HEK293 (cell line): ENCODE results near the gene KIF5B.

Experiments used
- CTCF ChIA-PET: fragments of 350-600 bp; formaldehyde crosslinking; extraction: SDS; loops from one replicate; lab custom pipeline; 2021; ENCODE audit warnings: antibody characterized with exemption; lab: Yijun Ruan, JAX
- POLR2A ChIA-PET: fragments of 300-600 bp; formaldehyde crosslinking; extraction: SDS; loops from one replicate; lab custom pipeline; 2020; ENCODE audit warnings: antibody characterized with exemption, inconsistent platforms; lab: Yijun Ruan, JAX
- H3K27ac ChIP-seq: fragments of 200-500 bp; sonication (Bioruptor generic); 2 replicates; pipeline ENCODE4 v1.5.1; 2014; ENCODE audit warnings: low read depth, low read length, control low read depth, inconsistent platforms; ENCODE audit errors: extremely low read depth
- H3K36me3 ChIP-seq, 2 experiments: fragments of 200-500 bp in 1 of 2; sonication (Bioruptor generic) in 1 of 2; 1 replicate in 1 of 2; 2 replicates in 1 of 2; pipeline ENCODE4 v1.5.1; 2014 to 2017; ENCODE audit warnings: inconsistent platforms in 2 of 2, low read length in 2 of 2; ENCODE audit not compliant: control insufficient read depth in 2 of 2, insufficient read depth in 1 of 2
- H3K4me1 ChIP-seq: fragments of 200-500 bp; sonication (Bioruptor generic); 2 replicates; pipeline ENCODE4 v1.5.1; 2014; ENCODE audit warnings: mild to moderate bottlenecking, low read length, inconsistent platforms; ENCODE audit not compliant: control insufficient read depth, insufficient read depth
- H3K4me3 ChIP-seq: 2 replicates; pipeline ENCODE4 v1.5.1; 2011; ENCODE audit warnings: low read depth, mild to moderate bottlenecking, control low read depth, low read length, moderate library complexity
- H3K9me3 ChIP-seq: fragments of 200-500 bp; sonication (Bioruptor generic); 2 replicates; pipeline ENCODE4 v1.5.1; 2014; ENCODE audit warnings: low read depth, low read length, inconsistent platforms; ENCODE audit not compliant: control insufficient read depth, insufficient read depth
- BCL11B ChIP-seq: fragments of 450-650 bp; formaldehyde crosslinking; IDR thresholded peaks from 2 replicates; pipeline ENCODE4 v1.5.1; 2016; ENCODE audit warnings: low read depth, missing biosample characterization, missing genetic modification characterization
- GLI4 ChIP-seq: fragments of 450-650 bp; formaldehyde crosslinking; IDR thresholded peaks from 2 replicates; pipeline ENCODE4 v1.5.1; 2016; ENCODE audit warnings: missing biosample characterization, missing genetic modification characterization
- IKZF3 ChIP-seq: fragments of 450-650 bp; IDR thresholded peaks from 2 replicates; pipeline ENCODE4 v1.5.0; 2018; ENCODE audit warnings: missing biosample characterization, mild to moderate bottlenecking, missing genetic modification characterization, moderate library complexity
- KLF9 ChIP-seq: fragments of 450-650 bp; formaldehyde crosslinking; IDR thresholded peaks from 2 replicates; pipeline ENCODE4 v1.5.1; 2016; ENCODE audit warnings: missing biosample characterization, missing genetic modification characterization, low read depth
- OSR2 ChIP-seq: fragments of 450-650 bp; formaldehyde crosslinking; IDR thresholded peaks from 2 replicates; pipeline ENCODE4 v1.5.1; 2016; ENCODE audit warnings: missing biosample characterization, missing genetic modification characterization
- PRDM1 ChIP-seq: fragments of 450-650 bp; formaldehyde crosslinking; IDR thresholded peaks from 2 replicates; pipeline ENCODE4; 2016; ENCODE audit warnings: missing biosample characterization, missing genetic modification characterization
- SCRT1 ChIP-seq: fragments of 450-650 bp; formaldehyde crosslinking; IDR thresholded peaks from 2 replicates; pipeline ENCODE4 v1.5.1; 2016; ENCODE audit warnings: missing biosample characterization, missing genetic modification characterization, borderline replicate concordance
- SP2 ChIP-seq: fragments of 450-650 bp; formaldehyde crosslinking; IDR thresholded peaks from 2 replicates; pipeline ENCODE4 v1.5.1; 2016; ENCODE audit warnings: missing biosample characterization, missing genetic modification characterization
- SP3 ChIP-seq: fragments of 450-650 bp; formaldehyde crosslinking; IDR thresholded peaks from 2 replicates; pipeline ENCODE4 v1.5.1; 2016; ENCODE audit warnings: missing biosample characterization, missing genetic modification characterization
- ZBTB20 ChIP-seq: fragments of 450-650 bp; formaldehyde crosslinking; IDR thresholded peaks from 2 replicates; pipeline ENCODE4 v1.5.1; 2016; ENCODE audit warnings: missing biosample characterization, missing genetic modification characterization
- ZFP41 ChIP-seq: fragments of 450-650 bp; formaldehyde crosslinking; IDR thresholded peaks from 2 replicates; pipeline ENCODE4 v1.5.1; 2016; ENCODE audit warnings: missing biosample characterization, missing genetic modification characterization, borderline replicate concordance
- ZNF174 ChIP-seq: fragments of 450-650 bp; formaldehyde crosslinking; IDR thresholded peaks from 2 replicates; pipeline ENCODE4 v1.5.0; 2017; ENCODE audit warnings: missing biosample characterization, mild to moderate bottlenecking, missing genetic modification characterization
- ZNF211 ChIP-seq: fragments of 450-650 bp; formaldehyde crosslinking; IDR thresholded peaks from 2 replicates; pipeline ENCODE4 v1.5.1; 2016; ENCODE audit warnings: low read depth, missing biosample characterization, missing genetic modification characterization
- ZNF37A ChIP-seq: fragments of 450-650 bp; IDR thresholded peaks from 2 replicates; pipeline ENCODE4 v1.5.1; 2018; ENCODE audit warnings: missing biosample characterization, missing genetic modification characterization
- ZNF423 ChIP-seq: fragments of 450-650 bp; formaldehyde crosslinking; IDR thresholded peaks from 2 replicates; pipeline ENCODE4 v1.5.1; 2016; ENCODE audit warnings: missing biosample characterization, missing genetic modification characterization
- ZNF530 ChIP-seq: fragments of 450-650 bp; formaldehyde crosslinking; IDR thresholded peaks from 2 replicates; pipeline ENCODE4 v1.5.1; 2016; ENCODE audit warnings: low read depth, missing biosample characterization, missing genetic modification characterization
- ZNF561 ChIP-seq: fragments of 450-650 bp; IDR thresholded peaks from 2 replicates; pipeline ENCODE4 v1.5.1; 2018; ENCODE audit warnings: missing biosample characterization, missing genetic modification characterization, borderline replicate concordance
- ZNF596 ChIP-seq: fragments of 450-650 bp; IDR thresholded peaks from 2 replicates; pipeline ENCODE4 v1.5.0; 2018; ENCODE audit warnings: missing biosample characterization, mild to moderate bottlenecking, missing genetic modification characterization, moderate library complexity
- ZNF654 ChIP-seq: fragments of 450-650 bp; formaldehyde crosslinking; IDR thresholded peaks from 2 replicates; pipeline ENCODE4 v1.5.1; 2016; ENCODE audit warnings: low read depth, missing biosample characterization, missing genetic modification characterization
- ZNF701 ChIP-seq: fragments of 450-650 bp; formaldehyde crosslinking; IDR thresholded peaks from 2 replicates; pipeline ENCODE4 v1.5.1; 2016; ENCODE audit warnings: missing biosample characterization, missing genetic modification characterization
- TF ChIP-seq, protein P1 (sequence below): fragments of 450-650 bp; formaldehyde crosslinking; IDR thresholded peaks from 2 replicates; pipeline ENCODE4 v1.5.1; 2016; ENCODE audit warnings: missing biosample characterization, missing genetic modification characterization, low read depth
- TF ChIP-seq, protein P2 (sequence below): fragments of 450-650 bp; formaldehyde crosslinking; IDR thresholded peaks from 2 replicates; pipeline ENCODE4 v1.5.1; 2016; ENCODE audit warnings: missing biosample characterization, missing genetic modification characterization

The KIF5B gene

DNA sequence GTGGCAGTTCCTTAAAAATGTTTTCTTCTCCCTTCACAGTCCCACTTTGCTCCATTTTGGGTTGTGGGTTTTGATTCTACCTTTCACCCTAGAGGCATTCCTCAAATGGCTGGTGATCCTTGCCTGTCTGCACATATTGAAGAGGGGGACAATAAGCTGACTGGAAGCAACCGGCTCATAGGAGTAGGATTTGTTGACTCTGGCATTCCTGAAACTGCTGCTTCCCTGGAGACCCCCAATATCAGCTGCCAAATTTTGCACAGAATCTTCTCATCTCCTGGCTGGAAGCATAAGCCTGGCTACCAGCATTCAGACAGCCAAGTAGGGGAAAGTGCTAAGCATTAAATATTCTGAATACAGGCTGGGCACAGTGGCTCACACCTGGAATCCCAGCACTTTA lies 53.7 kb downstream of the KIF5B start (continued):
- TF ChIP-seq ZNF654 (no peak), ZNF423 (tag by site-specific recombination) (no peak), ZNF701 (no peak), BCL11B (tag by site-specific recombination) (no peak), IKZF3 (tag by site-specific recombination) (no peak), OSR2 (tag by site-specific recombination) (no peak), KLF9 (tag by site-specific recombination) (no peak), ZBTB20 (no peak)
- TF ChIP-seq, protein P1, sequence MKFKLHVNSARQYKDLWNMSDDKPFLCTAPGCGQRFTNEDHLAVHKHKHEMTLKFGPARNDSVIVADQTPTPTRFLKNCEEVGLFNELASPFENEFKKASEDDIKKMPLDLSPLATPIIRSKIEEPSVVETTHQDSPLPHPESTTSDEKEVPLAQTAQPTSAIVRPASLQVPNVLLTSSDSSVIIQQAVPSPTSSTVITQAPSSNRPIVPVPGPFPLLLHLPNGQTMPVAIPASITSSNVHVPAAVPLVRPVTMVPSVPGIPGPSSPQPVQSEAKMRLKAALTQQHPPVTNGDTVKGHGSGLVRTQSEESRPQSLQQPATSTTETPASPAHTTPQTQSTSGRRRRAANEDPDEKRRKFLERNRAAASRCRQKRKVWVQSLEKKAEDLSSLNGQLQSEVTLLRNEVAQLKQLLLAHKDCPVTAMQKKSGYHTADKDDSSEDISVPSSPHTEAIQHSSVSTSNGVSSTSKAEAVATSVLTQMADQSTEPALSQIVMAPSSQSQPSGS = no peak

DNA sequence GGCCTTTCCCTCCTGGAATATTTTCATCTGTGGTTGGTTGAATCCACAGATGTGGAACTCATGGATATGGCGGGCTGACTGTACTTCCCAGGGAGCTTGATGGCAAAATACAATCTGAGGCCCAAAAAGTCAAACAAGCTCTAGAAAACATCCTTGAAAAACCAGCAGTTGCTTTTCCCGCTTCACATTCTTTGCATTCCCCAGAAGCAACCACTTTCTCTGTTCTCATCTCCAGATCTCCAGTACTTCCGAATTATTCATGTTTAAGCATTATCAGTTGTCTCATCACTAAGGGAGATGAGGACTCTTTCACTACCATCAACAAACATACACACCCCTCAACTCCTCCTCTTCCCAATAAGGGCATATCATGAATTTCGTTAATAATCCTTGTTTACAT lies 55.3 kb downstream of the KIF5B start:
- CTCF ChIA-PET = interaction anchor here (0.7 kb wide), 1 partner anchor 138 kb away, joined by 4 read pairs; no protein-coding TSS in a partner anchor
- no peak overlapping the region for H3K27ac ChIP-seq
- H3K4me1 ChIP-seq = no peaks in the 10 kb centered on the region
- no peak overlapping the region for H3K4me3 ChIP-seq
- TF ChIP-seq PRDM1 (peak; percentile 49; the same call in 1 of the 2 replicates), ZNF654 (no peak)
- POLR2A ChIA-PET = no interaction called here
- H3K36me3 ChIP-seq = peaks cover 3 to 8% of the 10 kb centered on the region in 2 experiments; a peak in 2 of 3 replicates
- no peaks in the 10 kb centered on the region for H3K9me3 ChIP-seq

- no peak for TF ChIP-seq ZNF530 (tag by site-specific recombination)
- TF ChIP-seq, protein P2, sequence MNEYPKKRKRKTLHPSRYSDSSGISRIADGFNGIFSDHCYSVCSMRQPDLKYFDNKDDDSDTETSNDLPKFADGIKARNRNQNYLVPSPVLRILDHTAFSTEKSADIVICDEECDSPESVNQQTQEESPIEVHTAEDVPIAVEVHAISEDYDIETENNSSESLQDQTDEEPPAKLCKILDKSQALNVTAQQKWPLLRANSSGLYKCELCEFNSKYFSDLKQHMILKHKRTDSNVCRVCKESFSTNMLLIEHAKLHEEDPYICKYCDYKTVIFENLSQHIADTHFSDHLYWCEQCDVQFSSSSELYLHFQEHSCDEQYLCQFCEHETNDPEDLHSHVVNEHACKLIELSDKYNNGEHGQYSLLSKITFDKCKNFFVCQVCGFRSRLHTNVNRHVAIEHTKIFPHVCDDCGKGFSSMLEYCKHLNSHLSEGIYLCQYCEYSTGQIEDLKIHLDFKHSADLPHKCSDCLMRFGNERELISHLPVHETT = no peak
- TF ChIP-seq ZFP41 = no peak
- ChIA-PET POLR2A (no interaction called here), CTCF (interaction anchor here (0.6 to 1.3 kb wide), 2 partner anchors 192 to 367 kb away, joined by 3 read pairs; no protein-coding TSS in a partner anchor)
- Histone ChIP-seq H3K9me3 (no peaks in the 10 kb centered on the region), H3K4me1 (no peaks in the 10 kb centered on the region), H3K27ac (no peak overlapping the region), H3K4me3 (no peak overlapping the region), H3K36me3 (peaks cover 0 to 2% of the 10 kb centered on the region in 2 experiments; a peak in 1 of 3 replicates)
These were observed 56.4 kb downstream of the KIF5B start for GRCh38 chr10:31999836-32000235.

DNA sequence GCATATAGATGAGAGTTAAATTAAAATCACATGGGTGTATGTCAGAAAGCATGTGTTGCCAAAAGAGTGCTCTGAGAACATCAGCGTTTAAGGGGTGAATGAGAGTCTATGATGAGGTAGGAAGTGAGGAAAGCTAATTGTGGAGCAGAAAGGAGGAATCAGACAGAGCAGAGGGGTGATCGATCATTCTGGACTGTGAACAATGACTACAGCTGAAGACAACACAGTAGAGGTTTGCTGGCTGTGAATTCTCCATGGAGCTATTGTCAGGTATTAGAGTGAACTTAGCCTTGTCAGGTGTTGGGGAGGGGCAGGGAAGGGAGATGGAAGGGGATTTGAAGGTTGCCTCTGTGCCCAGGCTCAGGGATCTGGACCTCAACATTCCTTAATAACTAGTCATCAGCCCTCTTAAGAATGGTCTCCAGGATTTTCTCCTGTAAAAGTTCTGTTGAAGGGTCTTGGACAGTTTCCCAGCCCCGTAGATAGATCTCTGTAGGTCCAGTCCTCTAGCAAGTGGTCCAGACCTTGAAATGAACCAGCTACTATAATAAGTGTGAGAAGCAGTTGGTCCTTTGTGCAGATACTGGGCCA lies 57.1 kb downstream of the KIF5B start:
- Histone ChIP-seq H3K27ac (no peak overlapping the region), H3K9me3 (no peaks in the 10 kb centered on the region), H3K4me1 (no peaks in the 10 kb centered on the region), H3K36me3 (no peaks in the 10 kb centered on the region), H3K4me3 (no peak overlapping the region)
- no peak for TF ChIP-seq SCRT1
- POLR2A ChIA-PET = no interaction called here
- CTCF ChIA-PET = interaction anchor here (0.6 to 1.3 kb wide), 3 partner anchors 136 to 368 kb away, joined by 3 read pairs; no protein-coding TSS in a partner anchor

GRCh38 chr10:31994926-31995325 lies 61.3 kb downstream of the KIF5B start:
- ChIA-PET POLR2A (no interaction called here), CTCF (no interaction called here)
- Histone ChIP-seq H3K36me3 (no peaks in the 10 kb centered on the region), H3K9me3 (no peaks in the 10 kb centered on the region), H3K4me3 (no peak overlapping the region)
- no peak for TF ChIP-seq SP3 (tag by site-specific recombination)
- no peak for TF ChIP-seq ZNF211 (tag by site-specific recombination)
- no peak for TF ChIP-seq SP2 (tag by site-specific recombination)
- no peak for TF ChIP-seq ZNF561
- no peak for TF ChIP-seq ZNF174
- no peak for TF ChIP-seq ZNF37A (tag by site-specific recombination)
- no peak for TF ChIP-seq ZNF596
- no peak for TF ChIP-seq GLI4 (tag by site-specific recombination)
- TF ChIP-seq, all 188 proteins: peak for 0
- no peak overlapping the region for H3K27ac ChIP-seq
- H3K4me1 ChIP-seq = no peaks in the 10 kb centered on the region
